ENCODE measurements around the gene BIK. TPM values are rescaled to one million over a fixed set of nuclear protein-coding genes. Genes with fewer than 3 reads are reported as not detected.

BIK gene
- total RNA-seq, 1 donor from 2014 or later, result 0.25 TPM

DNA sequence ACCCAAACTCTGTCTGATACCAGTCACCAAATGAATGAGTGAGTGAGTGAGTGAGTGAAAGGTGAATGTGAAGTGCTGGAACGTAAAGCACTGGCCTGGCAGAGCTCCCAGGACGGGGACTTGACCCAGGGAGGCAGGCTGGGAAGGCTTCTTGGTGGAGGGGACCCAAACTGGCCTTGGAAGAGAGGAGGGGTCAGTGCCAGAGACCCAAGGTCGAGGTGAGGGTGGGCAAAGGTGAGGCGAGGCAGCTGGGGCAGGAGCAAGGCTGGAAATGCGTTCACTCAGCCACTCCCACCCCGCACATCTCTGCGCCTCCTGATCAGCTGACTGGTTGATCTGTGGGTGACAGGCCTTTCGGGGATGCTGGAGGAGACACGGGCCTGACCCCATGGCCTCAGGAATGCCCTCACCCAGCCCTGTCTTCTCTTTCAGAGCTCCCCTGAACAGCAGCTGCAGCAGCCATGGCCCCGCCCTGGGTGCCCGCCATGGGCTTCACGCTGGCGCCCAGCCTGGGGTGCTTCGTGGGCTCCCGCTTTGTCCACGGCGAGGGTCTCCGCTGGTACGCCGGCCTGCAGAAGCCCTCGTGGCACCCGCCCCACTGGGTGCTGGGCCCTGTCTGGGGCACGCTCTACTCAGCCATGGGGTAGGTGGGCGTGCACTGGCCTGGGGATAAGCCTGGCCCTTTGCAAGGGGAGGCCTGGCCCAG, 48.4 kb downstream of the BIK start:
- DNase-seq (ENCODE audit: low spot score) (no peak), ATAC-seq (no peak)

DNA sequence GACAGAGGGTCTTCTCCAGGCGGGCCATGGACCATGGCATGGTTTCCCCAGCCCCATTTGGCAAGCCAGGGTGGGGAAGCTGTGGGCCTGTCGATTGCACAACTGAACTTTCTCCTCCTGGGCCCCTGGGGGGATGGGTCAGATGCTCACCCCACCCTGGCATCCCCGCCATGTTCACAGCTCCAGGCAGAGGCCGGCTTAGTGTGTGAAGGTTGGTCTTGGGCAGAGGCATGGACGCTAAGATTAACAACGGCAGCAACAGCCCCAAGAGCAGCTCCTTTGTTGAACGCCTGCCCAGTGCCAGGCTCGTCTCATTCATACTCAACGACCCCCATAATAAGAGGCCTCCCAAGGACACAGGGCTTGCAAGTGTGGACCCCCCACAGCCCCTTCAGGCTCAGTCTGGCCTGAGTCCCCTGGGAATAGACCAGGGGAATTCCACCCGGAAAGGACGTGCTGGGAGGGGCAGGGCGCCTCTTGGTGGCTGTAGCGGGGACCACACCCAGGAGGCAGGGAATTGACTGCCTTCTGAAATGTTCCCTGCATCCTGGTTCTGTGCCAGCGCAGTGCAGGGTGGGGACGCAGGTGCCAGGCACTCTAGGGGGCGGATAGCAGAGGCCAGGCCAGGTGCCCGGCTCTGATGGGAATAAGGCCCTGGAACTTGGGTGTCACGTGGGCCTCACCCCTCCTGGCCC, 49.1 kb downstream of the BIK start:
- DNase-seq (ENCODE audit: low spot score), result no peak
- ATAC-seq, result no peak

DNA sequence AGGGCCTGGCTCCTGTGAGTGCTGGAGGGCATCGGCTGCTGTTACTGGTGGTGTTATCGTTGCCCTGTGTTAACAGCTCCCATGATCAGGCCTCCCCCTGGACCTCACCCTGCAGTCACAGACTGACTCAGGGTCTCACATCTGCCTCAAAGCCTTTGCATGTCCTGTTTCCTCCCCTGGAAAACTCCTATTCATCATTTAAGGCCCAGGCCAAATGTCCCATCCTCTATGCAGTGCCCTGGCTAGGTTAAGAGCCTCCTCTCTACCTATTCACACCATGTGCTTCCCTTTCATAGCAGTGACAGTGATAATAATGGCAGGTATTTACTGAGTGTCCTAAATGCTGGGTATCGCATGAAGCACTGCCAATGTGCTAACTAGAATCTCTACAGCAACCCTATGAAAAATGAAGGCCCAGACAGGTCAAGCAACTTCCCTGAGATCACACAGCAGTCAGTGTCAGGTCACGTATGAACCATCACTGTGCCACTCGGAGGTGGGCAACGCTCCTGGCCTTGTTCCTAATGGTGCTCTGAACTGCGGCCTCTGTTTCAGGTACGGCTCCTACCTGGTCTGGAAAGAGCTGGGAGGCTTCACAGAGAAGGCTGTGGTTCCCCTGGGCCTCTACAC, 50.1 kb downstream of the BIK start:
- ATAC-seq (no peak), DNase-seq (ENCODE audit: low spot score) (no peak)

DNA sequence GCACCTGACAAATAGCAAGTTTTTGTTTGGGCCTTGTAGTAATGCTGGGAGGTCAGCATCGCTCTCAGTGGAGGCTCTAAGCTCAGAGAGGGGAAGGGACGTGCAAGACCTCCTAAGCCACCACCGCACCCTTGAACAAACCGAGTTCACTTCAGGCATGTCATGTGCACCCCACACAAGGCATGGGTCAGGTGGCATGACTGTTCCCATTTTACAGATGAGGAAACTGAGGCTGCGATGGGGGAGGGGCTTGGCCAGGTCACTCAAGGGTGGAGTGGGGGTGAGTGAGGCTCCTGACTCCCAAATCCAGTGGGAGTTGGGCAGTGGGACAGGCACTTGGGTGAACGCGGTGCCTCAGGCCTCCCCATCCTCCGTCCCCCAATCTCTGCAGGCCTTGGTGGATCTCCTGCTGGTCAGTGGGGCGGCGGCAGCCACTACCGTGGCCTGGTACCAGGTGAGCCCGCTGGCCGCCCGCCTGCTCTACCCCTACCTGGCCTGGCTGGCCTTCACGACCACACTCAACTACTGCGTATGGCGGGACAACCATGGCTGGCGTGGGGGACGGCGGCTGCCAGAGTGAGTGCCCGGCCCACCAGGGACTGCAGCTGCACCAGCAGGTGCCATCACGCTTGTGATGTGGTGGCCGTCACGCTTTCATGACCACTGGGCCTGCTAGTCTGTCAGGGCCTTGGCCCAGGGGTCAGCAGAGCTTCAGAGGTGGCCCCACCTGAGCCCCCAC, 52.0 kb downstream of the BIK start:
- DNase-seq (ENCODE audit: low spot score) (no peak), ATAC-seq (no peak)

DNA sequence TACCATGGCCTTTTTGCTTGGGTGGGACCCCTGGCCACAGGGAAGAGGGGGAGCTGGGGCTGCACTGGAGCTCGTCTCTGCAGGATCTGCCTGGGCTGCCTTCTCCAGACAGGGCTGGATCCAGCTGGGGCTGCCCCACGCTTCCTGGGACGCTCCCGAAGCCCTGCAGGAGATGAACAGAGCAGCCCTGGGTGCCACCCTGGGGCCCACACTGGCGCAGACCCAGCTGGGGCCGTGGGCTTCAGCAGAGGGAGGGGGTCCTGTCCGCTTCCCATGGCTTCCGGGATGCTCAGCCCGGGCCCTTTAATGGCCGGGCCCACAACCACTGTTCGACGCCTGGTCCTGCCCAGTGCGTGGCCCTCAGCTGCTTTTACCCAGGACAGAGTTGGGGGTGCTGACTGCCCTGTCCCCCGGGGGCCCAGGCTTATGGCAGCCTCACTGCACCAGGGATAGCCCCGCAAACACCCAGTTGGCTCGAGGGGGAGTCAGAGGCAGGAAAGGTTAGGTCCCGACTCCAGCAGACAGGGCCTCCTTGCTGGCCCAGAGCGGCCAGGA, 52.8 kb downstream of the BIK start:
- no peak for DNase-seq (ENCODE audit: low spot score)
- ATAC-seq, result peak; percentile 3

DNA sequence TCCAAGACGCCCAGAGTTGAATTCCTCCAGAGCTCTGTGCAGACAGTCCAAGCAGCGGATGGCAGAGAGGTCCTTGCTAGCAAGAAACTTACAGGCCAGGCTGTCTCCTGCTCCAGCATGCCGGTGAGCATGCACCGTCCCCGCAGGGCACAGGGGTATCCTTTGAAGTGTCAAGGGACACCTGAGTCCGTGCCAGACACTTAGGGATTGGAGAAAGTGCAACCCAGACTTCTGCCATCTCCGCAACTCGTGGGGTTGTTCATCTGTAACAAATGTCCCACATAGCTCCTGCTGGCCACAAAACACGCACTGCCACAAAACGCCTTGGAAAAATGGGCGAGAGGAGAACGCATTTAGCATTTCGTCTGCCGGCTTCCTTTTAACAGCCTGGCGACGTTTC, 54.1 kb downstream of the BIK start:
- no peak for DNase-seq (ENCODE audit: low spot score)

DNA sequence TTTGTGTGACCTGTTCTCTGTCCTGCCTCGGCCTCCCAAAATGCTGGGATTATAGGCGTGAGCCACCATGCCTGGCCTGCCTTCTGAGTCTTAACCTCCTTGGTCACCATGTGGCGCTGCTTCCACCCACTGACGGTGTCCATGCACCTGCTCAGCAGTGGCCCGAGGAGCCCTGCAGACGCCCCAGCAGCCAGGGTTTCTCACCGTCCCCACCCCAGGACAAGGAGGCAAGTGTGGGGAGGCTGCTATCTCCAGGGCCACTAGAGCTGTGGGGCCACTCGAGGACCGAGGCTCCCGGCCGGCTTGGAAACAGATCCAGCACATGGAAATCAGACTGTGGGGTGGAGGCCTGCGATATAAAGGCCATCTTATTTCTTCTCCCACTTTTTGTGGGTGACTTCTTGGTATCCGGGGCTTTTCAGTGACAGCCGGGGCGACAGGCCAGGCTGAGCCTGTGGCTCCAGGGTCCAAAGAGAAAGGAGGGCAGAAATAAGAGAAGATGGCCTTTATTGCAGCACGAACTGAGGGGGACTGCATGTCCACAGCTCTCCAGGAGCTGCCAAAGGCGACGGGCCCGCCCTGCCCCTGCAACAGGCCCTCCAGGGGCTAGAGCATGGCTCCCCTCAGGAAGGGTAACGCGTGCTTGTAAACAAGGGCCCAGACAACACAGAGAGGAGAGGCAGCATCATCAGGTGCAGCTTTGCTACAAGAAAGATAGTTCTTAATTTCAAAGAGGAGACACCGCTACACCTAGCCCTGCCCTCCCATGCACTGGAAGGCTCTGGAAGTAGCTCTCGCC, 55.8 kb downstream of the BIK start:
- ATAC-seq (no peak), DNase-seq (ENCODE audit: low spot score) (no peak)

More for the DNA sequence above, 54.1 kb downstream of the BIK start:
- no peak for ATAC-seq

DNA sequence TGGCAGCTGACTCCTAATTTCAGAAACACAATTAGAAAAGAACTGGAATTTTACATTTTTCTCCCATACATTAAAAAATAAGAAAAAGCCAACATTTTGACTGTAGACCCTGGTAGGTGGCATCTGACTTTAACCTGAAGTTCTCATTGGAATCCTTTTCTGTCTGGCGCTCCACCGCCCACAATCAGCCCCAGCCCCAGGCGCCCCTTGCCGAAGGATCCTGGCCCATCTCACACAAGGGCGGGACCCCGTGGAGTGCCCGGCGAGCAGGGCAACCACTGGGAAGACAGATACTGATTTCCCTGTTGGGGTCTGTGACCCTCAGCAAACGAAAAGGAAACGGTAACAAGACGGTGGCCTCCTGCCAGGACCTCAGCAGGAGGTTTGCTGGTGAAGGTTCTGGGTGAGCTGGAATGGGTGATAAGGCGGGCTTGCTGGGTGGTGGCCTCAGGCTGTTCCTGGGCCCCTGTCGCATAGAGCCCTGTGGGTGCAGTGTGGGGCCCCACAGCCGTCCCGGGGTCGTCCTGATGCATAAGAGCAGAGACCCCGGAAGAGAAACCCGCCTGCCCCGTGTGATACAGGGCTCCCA, 56.5 kb downstream of the BIK start:
- no peak for DNase-seq (ENCODE audit: low spot score)

DNA sequence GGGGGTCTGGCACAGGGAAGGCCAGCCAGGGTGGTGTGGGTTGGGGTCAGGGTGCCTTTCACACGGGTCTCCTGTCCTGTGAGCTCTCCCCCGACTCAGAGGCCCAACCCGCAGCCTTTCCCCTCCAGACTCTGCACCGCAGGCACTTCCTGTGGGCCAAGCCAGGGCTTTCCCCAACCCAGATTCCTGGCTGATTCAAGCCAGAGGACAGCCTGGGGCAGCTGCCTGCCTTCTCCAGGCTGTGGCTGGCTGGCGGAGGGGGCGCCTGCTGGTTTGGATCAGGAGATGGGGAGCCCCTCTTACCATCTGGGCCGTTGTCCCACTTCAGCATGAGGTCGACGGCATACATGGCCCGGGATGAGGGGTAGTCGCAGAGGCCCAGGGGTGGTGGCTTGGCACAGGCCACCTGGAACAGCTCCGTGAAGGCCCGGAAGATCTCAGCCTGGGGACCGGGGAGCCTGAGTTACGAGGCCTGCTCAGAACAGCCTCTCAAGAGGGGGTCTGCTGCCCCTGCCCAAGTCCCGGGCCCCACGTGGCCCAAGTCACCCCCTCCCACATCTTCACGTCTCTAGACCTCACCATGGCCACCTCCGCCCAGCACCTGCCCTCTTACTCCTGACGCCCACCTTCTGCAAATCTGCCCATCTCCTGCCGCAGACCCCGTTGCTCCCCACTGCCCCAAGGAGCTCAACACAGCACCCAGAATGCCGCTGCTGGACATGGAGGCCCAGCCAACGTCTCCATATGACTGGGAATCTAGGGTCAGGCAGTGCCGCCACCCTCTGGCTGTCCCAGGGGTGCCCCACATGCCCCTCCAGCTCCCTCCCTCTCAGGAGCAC, 58.1 kb downstream of the BIK start:
- no peak for DNase-seq (ENCODE audit: low spot score)

More for the DNA sequence above, 56.5 kb downstream of the BIK start:
- ATAC-seq, result no peak

DNA sequence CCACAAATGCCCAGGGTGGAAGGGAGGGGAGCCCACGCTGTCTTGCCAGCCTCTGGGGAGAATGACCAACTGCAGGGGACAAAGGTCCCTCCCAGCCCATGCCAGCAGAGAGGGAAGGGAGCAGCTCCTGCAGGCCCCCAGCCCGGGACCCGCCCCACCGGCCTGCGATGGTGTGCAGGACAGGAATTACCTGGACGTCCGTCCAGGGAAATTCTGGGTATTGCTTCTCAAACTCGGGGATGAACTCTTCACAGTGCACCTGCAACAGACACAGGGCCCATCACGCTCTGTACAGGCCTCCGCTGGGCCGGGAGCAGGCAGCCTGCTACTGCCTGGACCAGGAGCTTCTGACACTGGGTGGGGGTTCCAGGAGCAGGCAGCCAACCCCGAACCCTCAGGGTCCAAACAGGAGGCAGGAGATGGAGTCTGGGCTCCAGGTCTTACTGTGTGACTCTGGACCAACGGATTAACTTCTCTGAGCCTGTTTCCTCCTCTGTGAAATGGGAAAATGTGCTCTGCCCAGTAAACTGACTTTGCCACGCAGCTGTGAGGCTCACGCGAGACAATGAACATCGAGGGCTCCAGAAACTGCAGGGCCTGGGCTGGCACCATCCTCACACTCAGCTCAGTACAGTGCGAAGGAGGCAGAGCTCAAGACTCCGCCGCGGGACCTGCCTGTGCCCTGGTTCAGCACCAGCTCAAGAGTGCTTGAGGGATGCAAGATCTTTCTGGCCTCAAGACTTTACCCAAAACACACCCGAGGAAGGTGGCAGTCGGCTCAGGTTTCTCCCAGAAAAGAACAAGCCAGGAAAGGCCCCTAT, 59.0 kb downstream of the BIK start:
- DNase-seq (ENCODE audit: low spot score) (no peak), ATAC-seq (no peak)

More for the DNA sequence above, 58.1 kb downstream of the BIK start:
- no peak for ATAC-seq

DNA sequence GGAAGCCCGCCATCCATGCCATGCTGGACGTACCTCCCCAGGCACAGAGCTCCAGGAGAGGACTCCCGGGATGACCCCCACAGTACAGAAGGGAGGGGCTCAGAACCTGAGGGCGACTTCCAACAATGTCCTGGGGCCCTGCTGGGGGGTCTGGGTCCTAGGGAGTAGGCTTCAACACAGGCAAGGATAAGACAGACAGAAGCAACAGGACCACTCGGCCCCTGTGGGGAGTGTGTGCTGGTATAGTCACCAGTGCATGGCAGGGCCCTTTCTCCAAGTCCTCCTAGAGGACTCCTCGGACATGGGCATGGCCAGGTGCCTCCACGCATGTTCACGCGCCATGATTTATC, 59.6 kb downstream of the BIK start:
- DNase-seq (ENCODE audit: low spot score) (no peak), ATAC-seq (no peak)

DNA sequence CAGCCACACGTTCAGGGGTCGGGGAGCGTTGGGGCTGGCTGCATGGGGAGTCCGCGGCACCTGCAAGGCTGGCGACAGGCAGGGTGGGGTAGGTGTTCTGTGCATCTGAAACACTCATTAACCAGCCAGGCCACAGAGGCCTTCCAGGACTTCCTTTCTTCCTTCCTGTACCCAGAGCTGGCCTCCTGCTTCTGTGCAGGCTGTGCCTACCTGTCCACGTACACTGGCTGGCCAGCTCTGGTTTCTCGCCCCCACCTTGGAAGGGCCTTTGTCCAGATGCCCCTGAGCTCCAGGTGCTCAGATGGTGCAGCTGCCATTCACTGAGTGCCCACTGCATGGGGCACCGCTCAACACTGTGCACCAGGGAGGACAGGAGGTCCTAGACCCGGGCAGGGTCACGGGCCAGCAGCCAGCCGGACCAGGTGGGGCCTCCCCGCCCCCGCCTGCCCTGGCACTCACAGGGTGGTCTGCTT, 60.5 kb downstream of the BIK start:
- no peak for ATAC-seq
- DNase-seq (ENCODE audit: low spot score), result no peak

DNA sequence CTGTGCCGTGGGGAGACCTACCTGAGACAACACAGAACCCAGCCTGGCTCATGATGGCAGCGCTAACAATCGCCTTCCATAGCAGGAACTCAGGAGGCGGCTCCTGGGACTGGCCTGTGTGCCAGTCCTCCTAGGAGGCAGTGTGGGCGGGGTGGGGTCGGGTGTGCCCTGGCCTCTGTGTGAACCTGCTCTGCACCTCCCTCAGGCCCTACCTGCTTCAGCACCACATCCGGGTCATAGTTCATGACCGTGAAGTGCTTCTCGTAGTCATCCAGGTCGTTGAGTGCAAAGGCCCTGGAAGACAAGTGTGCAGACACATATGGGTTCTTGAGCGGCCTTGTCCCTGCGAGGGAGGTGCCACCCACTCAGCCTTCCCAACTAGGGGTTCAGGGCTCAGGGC, 61.1 kb downstream of the BIK start:
- DNase-seq (ENCODE audit: low spot score) (no peak), ATAC-seq (peak; percentile 7)

DNA sequence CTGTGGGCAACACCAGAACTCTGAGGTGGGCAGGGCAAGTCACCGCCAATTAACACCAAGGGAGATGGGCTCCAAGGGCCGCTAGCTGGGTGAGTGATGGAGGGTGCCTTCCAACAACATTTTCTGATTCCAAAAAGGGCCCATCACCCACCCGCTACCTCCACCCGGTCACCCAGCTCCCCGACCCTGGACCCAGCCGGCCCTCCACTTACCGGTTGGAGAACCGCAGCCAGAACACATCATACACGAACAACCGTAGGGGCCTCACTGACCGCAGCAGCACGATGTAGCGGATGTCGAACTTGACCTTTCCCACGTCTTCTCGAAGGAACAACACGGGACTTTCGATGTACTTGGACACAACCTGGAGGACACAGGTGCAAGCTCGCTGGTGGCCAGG, 61.6 kb downstream of the BIK start:
- ATAC-seq (no peak), DNase-seq (ENCODE audit: low spot score) (no peak)

DNA sequence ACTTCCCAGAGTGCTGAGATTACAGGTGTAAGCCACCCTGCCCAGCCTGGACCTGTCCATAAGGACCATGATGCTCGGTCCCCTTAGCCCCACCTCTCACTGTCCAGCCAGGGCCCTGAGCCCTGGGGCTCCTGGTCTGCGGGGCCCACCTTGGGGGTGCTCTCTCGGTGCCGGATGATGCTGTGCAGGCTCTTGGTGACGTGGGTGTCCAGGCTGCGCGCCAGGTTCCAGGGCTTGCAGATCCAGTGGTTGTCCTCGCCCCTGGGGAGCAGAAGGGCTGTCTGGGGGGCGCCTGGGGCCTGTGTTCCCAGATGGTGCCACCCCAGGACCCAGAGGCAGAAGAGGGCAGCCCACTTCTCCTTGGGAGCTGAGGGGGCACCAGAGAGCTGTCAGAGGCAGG, 63.0 kb downstream of the BIK start:
- ATAC-seq (no peak), DNase-seq (ENCODE audit: low spot score) (no peak)

DNA sequence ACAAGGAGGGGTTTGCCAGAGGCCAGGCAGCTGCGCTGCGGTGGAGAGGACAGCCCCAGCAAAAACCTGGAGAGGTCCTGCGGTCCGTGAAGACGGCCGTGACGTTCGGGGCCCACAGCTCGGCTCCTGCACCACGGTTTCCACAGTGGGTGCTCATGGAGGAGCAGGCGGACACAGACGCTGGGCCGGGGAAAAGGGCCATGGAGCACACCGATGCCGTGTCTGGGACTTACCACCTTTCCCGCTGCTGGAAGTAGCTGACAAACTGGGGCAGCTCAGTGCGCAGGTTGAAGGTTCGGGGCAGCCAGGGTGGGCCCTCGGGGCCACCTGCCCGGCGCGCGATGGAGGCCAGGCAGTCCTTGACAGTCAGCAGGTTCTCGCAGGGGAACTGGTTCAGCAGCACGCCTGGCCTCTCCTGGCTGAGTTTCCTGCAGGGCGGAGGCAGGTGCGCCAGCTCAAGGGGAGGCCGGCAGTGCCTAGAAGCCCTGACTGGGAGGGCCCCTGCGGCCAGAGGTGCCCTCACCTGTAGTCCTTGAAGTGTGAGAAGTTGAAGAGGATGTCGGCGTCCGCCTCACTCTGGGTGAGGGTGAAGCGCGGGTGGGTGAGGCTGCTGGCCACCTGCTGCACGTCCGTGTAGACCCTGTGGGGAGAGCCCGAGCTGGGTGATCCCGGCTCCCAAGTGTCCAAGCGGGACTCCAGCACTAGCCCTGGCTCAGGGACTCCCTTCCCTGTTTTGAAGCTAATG, 63.6 kb downstream of the BIK start:
- no peak for DNase-seq (ENCODE audit: low spot score)
- ATAC-seq, result no peak

DNA sequence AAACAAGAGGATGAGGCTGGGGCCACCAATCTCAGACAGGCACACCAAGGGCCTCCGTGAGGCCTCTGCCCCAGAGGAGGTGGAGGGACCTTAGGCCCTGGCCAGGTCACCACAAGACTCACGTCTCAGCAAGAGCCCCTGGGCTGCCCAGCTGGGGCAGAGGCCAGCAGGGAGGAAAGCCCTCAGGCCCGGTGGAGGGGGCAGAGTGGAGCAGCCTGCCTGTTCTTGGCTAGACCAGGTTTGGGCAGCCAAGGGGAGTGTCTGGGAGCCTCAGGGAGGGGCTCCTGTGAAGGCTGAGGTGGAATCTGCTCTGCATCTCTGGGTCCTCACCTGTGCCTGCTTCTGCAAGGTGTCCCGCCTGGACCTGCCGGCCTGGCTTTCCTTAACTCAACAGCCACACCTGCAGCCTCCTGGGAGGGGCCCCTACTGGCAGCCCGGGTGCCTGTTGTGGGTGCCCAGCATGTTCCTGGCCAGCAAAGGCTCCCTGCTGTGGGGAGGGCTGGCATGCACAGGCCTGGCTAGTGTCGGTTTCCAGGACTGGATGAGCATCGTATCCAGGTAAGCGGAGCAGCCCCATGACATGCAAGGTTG, 64.5 kb downstream of the BIK start:
- DNase-seq (ENCODE audit: low spot score) (no peak), ATAC-seq (no peak)

Measured in left lobe of liver (tissue), 2 donors.